ENCODE results near the gene CLIP4.

CLIP4 gene

DNA sequence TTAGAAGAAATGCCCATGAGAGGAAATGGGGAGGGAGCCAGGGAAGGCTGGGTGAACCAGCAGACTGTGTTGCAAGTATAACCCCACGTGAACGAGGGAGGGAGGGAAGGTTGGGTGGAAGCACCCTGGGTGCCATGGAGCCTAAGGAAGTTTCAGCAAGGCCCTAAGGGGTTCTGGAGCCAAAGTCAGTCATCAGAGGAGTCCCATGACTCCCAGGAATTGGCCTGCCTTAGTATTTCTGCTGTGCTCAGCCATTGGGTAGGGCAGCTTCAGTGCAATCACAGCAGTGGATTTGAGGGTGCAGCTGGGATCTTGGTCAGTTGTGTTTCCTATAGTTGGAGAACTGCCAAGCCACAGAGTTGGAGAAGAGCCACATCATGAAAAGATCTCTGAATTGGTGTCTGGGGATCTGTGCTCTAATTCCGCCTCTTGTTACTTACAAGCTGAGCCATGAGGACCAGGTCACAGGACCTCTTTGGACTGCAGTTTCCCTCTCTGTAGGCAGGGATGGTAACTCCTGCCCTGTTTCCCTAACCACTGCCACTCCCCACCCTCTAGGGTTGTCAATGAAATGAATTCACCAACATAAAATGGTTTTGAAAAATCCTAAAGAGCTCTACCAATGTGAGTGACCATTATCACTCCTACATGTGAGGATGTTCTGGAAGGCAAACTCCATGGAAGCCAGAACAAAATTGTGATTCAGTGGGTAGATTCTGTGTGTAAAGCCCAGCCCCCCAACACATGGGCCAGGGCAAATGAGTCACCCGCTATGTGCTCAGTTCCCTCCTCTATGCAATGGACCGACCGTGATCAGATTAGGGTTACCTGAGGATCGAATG is 108.9 kb downstream of the CLIP4 start:
- DNase-seq, result peak; percentile 30

- no peak for DNase-seq
These were observed 109.7 kb downstream of the CLIP4 start for GRCh38 chr2:29224693-29225551.

- DNase-seq, result no peak
These were observed 110.6 kb downstream of the CLIP4 start for GRCh38 chr2:29225814-29226213.

GRCh38 chr2:29226375-29226774 is 111.2 kb downstream of the CLIP4 start:
- DNase-seq, result no peak

GRCh38 chr2:29226808-29227207 is 111.6 kb downstream of the CLIP4 start:
- no peak for DNase-seq

GRCh38 chr2:29227935-29228675 is 112.9 kb downstream of the CLIP4 start:
- no peak for DNase-seq

DNA sequence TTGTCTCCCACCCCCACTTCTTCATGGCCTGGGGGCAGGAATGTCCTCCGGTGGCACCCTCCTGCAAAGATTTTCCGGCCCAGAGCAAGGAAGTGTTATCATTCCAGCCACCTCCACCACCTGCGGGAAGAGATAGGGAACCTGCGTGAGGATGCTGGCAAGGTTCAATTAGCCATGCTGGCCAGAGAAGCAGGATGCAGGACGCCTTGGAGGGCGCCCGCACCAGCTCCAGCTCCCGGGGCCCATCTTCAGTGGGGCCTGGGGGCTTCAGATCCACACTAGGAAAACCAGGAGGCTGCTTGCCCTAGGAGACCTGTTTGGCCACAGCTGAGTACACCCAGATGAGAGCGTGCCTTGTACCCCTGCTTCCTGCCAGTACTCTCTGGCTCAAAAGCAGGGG is 113.7 kb downstream of the CLIP4 start:
- DNase-seq, result no peak

DNA sequence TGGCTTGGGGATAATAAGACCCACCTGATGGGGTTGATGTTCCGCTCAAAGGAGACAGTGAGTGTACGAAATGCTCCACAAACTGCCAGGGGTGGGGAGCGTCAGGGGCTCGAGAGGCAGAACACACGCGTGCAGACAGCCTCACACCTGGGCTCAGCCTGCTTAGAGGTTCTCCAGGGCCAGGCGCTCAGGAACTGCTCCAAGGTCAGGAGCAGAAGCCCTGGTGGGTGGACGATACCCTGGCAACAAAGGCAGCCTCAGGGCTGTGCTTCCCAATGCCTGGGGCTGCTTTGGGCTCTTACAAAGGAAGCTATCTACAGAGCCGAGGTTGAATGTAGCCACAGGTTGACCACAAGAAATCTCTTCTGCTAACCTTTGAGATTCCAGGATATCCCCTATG is 114.4 kb downstream of the CLIP4 start:
- no peak for DNase-seq

- DNase-seq, result no peak
These were observed 116.8 kb downstream of the CLIP4 start for GRCh38 chr2:29232041-29232440.

DNA sequence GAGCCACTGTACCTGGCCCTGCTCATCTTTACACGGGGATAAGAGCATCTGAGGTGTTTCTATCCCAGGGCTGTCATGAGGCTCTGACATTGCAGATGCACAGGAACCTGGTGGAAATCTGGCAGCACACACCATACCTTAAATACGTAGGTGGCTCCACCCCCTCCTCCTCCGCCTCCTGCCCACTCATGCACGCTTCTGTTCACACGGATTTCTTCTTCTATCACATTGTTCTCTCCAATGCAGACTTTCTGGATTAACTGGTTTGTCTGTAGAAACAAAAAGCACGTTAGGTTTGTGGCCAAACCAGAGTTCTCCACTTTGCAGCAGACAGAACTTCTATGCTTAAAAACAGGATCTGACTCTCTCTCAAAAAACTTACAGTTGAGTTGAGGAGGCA is 118.2 kb downstream of the CLIP4 start:
- DNase-seq, result no peak

DNA sequence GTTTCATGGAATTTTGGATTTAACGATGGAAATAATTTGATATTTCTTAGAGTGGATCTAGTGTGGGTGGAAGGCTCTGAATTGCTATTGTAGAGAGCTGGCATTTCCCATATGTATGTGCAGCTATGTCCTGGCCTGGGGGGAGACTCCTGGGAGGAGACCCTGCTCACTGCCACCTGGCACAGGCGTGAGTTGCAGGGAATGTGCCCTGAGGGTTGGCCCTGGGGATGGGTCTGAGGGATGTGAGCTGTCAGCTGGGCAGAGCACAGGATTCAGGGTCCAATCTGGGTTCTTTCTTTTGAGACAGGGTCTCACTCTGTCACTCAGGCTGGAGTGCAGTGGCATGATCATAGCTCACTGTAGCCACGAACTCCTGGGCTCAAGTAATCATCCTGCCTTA is 120.2 kb downstream of the CLIP4 start:
- DNase-seq, result no peak

- no peak for DNase-seq
These were observed 120.9 kb downstream of the CLIP4 start for GRCh38 chr2:29236074-29236473.

DNA sequence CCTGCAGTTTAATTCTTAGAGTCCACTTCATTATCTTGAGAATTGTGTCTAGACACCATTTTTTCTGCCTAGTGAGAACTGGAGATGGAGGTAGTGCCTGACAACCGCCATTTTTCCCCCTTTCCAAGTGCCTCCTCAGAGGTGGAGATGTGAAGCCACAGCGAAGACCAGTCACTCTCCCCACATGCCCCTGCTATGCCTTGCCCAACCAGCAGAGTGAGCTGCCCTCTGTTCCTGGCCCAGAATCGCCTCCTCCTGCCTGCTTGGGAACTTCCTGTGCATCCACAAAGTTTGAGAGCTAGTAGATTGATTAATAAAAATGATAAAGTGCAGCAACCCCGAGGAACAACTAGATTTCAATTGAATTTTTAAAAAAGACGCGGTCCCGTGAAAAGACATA is 123.3 kb downstream of the CLIP4 start:
- peak; percentile 33 for DNase-seq

Measured in inflammatory macrophage treated with lipopolysaccharide for 4 hours (primary cell).